Stimulated activated CD8-positive, alpha-beta memory T cell treated with anti-CD3 and anti-CD28 coated beads, Interleukin-12 subunit alpha, Interleukin-12 subunit beta, amount 100 ng/mL, for 24 hours (primary cell): ENCODE measurements around the gene AFF2.

ENCODE experiments used
- DNase-seq: peaks from one replicate; pipeline ENCODE4 v3.0.0-alpha.2; 2020; ENCODE audit errors: extremely low read depth

Gene AFF2

GRCh38 chrX:149007423-149007822, 507.0 kb downstream of the AFF2 start:
- DNase-seq = no peak

GRCh38 chrX:149010013-149010852, 509.8 kb downstream of the AFF2 start:
- DNase-seq = no peak

DNA sequence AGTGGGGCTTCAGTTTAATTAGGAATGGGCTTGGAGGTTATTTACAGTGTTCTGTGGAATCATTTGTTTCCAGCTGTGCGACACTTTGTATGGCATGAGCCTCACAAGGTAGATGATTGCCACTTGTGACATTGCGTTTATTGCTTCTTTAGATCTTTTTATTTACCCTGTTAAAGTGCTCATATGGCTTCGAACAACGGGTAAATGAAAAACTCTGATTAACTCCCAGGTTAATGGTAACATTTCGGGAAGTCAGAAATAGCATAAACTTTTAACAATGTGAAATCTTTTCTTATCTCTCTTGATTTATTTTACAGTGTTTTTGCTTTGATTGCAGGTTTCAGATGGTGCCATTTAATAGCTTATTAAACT, 510.4 kb downstream of the AFF2 start:
- DNase-seq = no peak

- no peak for DNase-seq
These were observed 512.7 kb downstream of the AFF2 start for GRCh38 chrX:149013081-149013480.

GRCh38 chrX:149021159-149021558, 520.7 kb downstream of the AFF2 start:
- DNase-seq = no peak

GRCh38 chrX:149022485-149022884, 522.1 kb downstream of the AFF2 start:
- DNase-seq = no peak

DNA sequence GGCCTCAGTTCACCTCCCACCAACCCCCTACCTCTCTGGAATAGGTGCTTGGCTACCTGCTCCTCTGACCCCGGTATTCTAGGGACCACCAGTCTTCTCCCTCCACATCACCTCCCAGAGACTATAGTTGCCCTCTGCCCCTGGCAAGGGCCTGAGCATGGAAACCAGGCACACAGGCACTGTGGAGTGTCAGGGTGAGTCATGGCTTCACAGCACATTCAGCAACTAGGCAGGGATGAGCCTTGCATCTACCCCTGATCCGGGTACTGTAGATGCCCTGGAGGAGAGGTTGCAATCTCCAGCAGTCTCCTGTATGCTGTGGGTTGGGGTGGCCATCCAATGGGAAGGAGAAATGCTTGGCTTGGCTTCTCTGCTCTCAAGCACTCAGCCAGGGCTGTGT, 532.0 kb downstream of the AFF2 start:
- no peak for DNase-seq

DNA sequence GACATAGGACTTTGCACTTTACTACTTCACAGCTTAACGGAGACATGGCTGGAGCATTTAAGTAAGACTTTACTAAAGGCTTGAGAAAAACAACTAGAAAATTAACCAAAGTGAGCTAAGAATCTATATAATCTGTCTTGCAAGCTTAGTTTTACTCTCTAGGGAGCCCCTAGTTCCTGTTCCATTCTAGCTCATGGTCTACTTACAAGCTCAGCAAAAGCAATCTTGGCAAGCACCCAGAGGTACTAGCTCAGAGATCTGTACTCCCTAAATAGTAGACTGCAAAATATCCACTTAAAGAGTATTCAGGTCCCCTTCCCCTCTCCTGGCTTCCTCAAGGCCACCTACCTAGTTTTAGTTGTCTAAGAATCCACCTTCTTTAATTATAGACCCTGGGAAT, 535.7 kb downstream of the AFF2 start:
- no peak for DNase-seq

DNA sequence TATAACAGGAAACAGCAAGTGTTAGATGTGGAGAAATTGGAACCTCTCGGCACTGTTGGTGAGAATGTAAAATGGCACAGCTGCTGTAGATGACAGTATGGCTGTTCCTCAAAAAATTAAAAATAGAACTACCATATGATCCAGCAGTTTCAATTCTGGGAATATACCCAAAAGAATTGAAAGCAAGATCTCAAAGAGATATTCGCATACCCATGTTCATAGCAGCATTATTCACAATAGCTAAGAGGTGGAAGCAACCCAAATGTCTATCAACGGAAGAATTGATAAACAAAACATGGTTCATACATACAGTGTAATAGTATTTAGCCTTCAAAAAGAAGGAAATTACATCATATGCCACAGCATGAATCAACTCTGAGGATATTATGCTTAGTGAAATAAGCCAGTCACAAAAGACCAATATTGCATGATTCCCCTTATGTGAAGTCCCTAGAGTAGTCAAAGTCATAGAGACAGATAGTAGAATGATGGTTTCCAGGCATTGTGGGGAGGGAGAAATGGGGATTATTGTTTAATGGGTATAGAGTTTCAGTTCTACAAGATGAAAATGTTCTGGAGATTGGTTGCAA, 537.0 kb downstream of the AFF2 start:
- DNase-seq = no peak

- DNase-seq = no peak
These were observed 538.6 kb downstream of the AFF2 start for GRCh38 chrX:149039057-149039456.

DNA sequence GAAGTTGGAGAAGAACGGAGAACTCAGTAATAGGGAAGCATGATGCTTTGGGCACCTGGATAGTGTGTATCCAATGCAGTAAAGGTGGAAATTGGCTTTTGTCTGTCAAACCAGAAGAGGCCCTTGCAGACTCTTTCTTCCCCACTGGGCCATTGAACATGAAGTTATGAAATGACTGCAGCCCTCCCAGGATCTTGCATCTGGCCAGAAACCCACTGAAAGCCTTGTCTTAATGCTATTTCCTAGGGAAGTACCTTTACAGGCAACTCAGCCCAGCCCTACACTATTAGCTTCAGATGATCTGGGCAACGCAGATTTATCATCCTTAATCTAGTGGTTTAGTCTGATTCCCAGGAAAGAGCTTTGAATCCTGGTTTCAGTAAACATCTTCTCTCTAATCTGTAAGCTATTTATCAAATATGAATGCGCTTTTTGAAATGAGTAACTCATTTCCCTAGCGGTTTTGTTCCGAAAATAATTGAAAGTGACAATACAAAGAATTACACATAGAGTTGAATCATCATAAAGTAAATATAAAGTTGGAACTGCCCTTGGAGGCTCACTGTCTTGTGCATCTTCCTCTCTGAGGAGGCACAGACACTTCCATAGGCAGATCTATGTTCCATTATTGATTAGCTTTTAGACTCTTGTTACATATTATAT, 540.6 kb downstream of the AFF2 start:
- DNase-seq = no peak

- no peak for DNase-seq
These were observed 543.0 kb downstream of the AFF2 start for GRCh38 chrX:149043401-149043800.

DNA sequence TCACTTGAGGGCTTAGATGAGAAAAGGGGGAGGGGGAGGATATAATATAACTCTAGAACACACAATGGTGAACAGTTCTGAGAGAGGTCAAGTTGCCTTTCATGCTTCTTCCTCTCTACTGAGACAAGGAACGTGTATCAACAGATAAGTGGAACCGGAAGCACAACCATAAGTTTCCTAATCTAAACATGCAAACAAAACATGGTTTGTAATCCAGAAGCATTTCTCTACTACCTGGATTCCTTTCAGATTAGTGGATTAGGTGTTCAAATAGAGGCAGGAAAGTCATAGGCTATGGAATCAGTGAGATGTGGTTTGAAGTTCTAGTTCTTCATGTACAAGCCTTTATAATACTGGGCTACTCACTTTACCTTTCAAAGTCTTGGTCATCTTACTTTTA, 544.1 kb downstream of the AFF2 start:
- no peak for DNase-seq

DNA sequence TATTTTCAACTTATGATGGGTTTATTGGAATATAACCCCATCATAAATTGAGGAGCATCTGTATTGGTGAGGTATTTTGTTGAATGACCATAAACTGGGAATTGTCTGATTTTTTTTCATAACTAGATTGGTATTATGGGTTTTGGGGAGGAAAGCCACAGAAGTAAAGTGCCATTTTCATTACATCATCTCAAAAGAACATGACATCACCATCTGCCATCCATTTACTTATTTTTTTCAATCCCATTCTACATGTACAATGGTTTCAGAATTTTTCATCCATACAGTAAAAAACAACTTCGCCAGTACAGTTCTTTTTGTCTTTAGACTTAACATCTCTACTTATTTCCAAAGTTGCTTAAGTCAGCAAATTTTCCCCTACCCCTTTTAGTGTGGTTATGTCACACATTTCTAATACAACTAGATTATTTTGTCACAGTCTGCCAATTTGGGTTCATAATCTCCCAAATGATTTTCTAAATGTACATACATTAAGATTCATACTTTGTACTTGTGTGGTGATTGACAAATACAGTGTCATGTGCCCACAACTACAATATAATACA, 545.3 kb downstream of the AFF2 start:
- no peak for DNase-seq
